HPDE6-E6E7 (cell line): ENCODE data around the gene USP33.
"Not testable (repeated sequence)": the region's sequence is repeated elsewhere in the genome, so short reads cannot be mapped to it uniquely, and the experiment has no call there.

Experiments used
- DNase-seq: peaks from one replicate; pipeline ENCODE4 v3.0.0; 2011; ENCODE audit warnings: missing footprints; ENCODE audit errors: extremely low spot score

Gene USP33

DNA sequence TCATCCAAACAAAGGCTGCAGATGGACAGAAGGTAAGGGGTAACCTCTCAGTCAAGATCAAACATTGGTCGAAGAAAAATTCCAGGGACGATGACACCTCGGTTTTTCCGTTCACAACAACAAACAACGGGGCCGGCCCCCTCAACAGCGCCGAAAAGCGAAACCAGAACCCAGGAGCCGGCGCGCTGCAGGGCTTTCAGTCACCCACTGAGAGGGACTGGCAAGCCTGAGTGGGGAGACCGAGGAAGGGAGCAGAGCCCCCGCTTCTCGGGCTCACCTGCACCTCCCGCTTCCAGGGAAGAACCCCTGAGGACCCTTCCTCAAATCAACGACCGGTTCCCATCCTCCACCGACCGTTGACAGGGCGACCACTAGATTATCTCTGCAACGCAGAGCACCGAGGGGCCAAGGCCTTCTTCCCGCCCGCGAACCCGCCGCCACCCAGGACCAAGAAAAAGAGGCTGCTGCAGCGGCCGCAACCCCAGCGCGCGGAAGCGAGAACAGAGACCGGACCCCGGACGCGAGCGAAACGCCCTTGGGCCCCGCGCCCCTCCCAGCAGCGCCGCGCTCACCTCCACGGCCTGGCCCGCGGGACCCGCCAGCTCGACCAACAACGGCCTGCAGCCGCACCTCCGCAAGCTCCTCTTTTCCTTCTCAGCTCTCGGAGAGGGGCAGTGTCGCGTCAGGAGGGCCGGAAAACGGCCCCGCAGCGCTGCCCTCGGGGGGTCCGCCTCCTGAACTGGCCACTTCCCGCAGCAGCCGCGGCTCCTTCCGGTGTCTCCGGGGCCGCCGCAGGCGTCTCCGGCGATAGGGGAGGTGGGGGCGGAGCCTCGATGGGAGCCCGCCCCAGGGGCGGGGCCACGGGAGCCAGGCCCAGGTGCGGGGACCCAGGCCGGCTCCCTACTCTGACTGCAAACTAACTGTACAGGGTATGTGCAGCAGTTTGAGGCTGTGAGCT, at the start of gene USP33:
Gene USP33 (minus strand): TSS at position 782 of the 958 bp plus-strand sequence. CDS start 18,155 bp downstream, outside the sequence.
- peak; percentile 82 for DNase-seq

DNA sequence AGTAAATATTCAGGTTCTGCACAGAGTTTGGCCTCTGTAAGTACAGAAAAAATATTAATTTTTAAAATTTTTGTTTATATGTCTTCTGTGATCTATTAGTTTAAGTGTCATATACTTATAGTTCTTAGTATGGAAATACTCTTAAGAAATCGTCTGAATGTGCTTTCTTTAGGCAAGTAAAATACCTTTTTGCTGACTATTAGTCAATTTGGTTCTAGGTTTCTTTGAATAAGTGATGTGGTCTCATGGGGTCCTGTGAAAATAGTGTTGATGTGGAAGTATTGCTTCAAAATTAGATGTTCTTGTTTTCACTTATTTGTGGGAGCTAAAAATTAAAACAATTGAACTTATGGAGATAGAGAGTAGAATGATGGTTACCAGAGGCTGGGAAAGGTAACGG, 43.7 kb upstream of the USP33 start:
- DNase-seq: no peak

DNA sequence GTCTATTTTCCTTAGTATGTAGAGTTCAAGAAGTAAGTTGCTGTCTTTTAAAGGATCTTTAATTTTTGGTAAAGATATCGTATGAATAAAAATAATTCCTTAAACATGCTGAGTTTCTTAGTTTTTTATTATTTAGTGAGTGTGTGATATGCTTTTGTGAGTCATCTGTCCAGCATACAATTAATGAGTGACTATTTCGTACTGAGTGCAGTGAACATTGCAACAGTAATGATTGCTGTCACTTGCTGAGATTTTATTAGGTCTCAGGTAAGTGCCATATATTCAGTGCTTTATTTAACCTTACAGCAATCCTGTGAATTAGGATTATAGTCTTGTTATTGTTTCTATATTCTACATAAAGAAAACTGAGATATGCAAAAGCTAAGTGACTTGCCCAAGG, 42.4 kb upstream of the USP33 start:
- no peak for DNase-seq

DNA sequence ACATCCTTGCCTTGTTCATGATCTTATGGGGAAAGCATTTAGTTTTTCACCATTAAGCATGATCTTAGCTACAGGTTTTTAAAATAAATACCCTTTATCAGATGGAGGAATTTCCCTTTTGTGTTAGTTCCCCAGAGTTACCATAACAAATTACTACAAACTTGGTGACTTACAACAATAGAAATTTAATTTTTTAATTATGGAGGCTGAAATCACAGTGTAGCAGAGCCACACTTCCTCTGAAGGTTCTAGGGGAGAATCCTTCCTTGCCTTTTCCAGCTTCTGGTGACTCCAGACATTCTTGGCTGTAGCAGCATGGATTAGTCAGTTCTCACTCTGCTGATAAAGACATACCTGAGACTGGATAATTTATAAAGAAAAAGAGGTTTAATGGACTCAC, 38.3 kb upstream of the USP33 start:
- no peak for DNase-seq

DNA sequence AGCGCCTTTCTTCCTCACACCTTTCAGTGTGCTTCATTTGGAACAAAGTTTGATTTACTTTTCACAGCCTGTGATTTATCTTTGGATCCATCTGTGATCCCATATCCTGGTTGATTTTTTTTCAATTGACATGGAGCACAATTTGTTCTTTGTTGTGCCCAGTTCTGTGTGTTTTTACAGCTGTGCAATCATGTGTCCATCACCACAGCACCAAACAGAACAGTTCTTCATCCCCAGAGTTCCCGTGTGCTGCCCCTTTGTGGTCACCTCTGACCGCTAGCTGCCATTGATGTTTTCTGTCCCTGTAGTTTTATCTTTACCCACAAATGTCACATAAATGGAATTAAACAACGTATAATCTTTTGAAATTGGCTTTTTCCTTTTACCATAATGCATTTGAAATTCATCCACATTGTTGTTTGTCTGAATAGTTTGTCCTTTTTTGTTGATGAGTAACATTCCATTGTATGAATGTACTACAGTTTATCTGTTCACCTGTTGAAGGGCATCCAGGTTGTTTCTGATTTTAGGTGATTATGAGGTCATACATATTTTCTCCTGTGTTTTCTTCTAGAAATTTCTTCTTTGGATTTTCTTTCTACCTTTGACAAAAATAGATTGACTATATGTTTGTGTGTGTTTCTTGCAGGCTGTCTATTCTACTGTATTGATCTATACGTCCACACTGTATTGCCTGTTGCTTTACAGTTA, 37.2 kb upstream of the USP33 start:
- no peak for DNase-seq

DNA sequence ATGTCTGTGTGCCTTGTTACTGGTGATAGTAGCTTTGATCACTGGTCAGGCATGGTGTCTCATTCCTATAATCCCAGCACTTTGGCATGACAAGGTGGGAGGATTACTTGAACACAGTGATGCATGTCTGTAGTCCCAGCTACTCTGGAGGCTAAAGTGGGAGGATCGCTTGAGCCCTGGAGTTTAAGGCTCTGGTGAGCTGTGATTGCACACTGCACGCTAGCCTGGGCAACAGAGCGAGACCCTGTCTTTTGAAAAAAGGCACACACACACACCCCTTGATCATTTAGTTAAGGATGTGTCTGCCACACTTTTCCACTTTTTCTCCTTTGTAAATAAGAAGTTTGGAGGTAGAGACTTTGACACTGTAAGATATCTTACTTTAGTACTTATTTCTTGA, 34.9 kb upstream of the USP33 start:
- no peak for DNase-seq

DNA sequence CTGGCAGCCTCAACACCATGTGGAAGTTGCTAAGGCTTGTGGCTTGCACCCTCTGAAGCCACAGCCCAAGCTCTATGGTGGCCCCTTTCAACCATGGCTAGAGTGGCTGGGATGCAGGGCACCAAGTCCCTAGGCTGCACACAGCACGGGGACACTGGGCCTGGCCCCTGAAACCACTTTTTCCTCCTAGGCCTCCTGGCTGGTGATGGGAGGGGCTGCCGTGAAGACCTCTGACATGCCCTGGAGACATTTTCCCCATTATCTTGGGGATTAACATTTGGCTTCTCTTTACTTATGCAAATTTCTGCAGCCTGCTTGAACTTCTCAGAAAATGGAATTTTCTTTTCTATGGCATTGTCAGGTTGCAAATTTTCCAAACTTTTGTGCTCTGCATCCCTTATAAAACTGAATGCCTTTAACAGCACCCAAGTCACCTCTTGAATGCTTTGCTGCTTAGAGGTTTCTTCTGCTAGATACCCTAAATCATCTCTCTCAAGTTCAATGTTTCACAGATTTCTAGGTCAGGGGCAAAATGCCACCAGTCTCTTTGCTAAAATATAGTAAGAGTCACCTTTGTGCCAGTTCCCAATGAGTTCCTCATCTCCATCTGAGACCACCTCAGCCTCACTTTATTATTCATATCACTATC, 26.6 kb upstream of the USP33 start:
- not testable (repeated sequence) for DNase-seq

DNA sequence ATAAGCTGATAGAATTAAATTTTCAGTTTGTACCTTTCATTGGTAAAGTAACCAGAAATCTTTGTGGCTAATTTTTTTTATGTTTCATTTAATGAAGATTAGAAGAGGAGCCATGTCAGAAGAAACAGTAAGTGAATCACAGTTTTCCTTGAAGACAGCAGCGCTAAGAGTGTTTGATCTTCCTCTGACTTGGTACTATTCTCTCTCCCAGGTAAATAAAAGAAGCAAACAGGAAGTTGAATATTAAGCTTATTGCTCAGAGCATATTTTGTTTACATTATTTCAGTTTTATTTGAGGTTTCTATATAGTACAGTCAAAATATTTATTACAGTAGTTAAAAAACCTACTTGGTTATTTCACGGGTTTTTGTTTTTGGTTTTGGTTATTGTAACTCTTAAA, 23.5 kb upstream of the USP33 start:
- no peak for DNase-seq

DNA sequence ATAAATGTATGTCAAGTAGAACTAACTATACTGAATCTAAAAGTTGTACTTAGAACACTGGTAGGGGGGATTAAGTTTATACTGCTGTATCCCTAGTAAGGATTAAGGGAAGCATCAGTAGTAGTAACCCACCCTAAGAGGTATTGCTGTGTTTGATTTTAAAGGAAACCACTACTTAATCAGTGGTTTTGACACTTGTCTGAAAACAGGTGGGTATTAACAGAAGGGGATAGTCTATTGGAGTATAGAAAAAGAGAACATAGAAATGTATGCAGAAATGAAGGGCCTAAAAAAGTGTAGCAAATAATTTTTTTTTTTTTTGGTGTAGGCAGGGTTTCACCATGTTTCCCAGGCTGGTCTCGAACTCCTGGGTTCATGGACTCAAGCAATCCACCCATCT, 22.0 kb upstream of the USP33 start:
- no peak for DNase-seq

DNA sequence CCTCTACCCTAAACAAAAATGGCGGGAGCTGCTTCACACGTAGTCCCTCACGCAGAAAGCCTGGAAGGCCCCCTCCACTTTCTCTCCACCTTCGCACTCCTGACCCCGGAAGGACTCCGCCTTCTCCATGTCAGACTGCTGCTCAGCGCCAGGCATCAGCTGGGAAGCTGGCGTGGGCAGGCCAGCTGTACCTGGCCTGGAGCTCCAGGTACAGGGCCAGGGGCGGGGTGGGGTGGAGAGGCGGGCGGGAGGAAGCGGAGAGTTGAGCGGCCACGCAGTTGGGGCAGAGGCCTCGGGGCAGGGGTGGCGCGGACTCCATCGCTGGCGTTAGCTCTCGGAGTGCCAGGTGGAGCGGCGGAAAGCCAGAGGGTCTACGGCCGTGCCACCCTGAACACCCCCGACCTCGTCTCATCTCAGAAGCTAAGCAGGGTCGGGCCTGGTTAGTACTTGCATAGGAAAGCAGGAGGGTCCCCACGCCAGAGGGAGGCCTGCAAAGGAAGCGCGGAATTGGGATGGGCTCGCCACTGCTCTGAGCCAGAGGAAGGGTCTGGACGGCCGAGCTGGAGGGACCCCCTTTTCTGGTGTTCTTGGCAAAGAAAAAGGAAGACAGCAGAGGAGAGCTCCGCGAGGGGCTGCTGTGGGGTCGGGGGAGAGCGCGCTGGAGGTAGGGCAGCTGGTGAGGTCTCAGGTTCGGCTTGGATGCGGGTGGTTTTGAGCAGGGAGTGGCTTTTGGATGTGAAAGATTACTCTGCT, 20.1 kb upstream of the USP33 start, which contains the start of gene MIGA1:
Gene MIGA1 (plus strand): TSS at position 121 of the 753 bp plus-strand sequence. CDS start 3,604 bp downstream, outside the sequence.
- peak; percentile 91 for DNase-seq

DNA sequence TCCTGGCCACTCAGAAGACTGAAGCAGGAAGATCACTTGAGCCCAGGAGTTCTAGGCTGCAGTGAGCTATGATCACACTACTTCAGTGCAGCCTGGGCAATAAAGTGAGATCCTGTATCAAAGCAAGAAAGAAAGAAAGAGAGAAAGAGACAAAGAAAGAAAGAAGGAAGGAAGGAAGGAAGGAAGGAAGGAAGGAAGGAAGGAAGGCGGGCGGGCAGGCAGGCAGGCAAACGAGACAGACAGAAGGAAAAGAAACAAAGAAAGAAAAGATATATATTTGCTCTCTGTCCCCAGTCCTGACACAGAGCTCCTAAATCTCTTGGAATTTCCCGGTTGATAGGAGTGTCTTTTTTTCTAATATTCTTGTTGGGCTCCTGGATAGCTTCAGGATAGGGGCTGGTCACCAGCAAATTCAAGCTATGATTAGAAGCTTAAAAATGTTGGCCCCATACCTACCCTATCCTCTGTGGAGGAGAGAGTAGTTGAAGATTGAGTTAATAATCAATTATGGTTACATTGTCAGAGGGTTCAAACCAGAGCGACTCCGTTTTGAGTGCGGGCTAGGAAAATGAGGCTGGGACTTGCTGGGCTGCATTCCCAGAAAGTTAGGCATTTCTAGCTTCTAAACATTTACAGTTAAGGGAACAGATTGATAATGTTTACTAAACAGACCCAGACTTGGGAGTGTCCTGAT, 16.5 kb upstream of the USP33 start:
- DNase-seq: no peak

DNA sequence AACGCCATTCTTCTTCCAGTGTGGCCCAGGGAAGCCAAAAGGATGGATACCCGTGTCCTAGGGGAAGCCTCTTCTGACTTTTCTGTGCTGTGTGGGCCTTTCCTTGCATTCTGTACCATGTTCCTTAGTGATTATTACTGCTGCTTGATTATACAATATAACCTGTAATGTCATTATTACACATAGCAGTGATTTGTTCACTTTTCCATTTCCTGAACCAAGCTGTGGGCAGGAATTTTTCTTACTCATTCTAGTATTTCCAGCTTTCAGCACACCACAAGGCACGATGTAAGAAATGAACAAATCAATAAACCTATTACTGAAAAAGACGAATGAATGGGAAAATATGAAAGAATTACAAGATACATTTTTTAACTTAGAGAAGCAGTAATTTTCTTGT, 8.4 kb upstream of the USP33 start:
- no peak for DNase-seq

DNA sequence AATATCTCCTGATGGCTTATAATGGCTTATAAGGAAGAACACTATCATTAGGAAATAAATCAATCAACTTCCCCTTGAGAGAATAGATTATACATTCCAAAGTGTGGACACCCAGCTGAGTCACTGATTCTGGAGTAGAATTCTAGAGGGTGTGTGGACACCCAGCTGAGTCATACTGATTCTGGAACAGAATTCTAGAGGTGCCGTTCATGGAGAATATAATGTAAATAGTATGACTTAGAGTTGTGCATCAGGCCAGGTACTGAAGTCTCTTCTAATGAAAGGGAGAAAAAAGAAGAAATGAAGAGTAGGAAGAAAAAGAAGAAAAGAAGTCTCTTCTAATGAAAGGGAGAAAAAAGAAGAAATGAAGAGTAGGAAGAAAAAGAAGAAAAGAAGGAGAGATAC, 2.4 kb upstream of the USP33 start:
- DNase-seq: peak; percentile 38

DNA sequence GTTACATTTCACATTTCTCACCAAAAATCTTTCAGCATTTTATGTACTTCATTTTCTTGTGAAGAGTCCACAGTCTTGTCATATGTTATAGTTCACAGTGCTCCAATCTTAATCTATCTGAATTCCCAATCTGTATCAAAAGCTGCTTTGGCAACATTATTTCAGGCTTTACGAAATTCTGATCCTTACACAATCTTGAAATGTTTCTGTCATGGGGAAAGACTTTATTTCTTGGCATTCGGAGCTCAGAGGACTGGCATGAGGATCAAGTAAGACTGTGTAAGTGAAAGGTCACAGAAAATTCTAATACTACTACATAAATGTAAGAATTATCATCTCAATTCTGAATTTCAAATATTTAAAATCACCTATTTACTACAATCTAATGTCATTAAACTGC, 2.0 kb downstream of the USP33 start:
- DNase-seq: no peak

DNA sequence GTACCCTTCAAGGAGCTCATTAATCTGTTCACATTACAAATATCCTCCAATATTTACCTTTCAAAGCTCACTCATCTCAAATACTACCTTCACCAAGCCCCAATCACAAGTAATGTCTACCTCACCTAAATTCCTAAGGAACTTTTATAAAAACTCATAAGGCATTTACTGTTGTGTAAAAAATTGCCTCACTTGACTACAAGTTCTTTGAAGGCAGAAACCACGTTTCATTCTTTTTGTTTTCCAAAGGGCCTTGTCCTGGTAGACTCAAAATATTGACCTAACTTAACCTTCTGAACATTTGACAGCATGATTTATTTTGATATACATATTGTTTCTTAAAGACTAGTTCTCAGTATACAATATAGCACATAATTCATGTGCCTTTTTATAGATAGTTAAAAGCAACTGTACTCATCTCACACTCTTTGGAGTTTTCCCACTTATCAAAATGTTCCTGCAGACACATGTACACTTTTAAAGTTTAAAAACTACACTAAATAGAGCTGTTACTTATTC, 2.5 kb downstream of the USP33 start:
- DNase-seq: no peak

DNA sequence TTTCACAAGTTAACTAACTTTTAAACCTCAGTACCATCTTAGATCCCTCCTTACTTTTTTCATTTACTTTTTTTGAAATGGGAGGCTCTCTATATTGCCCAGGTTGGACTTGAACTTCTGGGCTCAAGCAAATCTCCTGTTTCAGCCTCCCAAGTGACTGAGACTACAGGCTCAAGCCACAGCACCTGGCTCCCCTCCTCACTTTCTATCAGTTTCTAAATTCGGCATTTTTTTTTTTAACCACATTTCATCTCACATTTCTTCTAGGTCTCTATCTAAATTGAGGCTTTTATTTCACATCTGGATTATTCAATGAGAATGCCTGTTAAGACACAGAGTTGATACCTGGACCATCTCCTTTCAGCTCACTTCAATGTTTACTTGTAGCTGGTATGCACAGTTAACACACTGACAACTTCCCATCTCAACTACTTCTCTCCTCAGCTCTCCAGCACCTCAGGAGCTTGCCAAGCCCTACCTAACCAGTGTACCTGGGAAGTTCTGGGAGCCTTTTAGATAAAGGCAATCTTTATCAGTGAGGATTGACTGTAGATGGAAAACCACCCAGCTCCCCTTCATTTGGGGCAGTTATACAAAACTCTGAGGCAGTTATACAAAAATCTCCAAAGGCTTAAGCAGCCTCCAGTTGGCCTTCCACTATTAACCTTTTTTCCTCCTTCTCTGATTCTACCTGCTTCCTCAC, 3.4 kb downstream of the USP33 start:
- no peak for DNase-seq

DNA sequence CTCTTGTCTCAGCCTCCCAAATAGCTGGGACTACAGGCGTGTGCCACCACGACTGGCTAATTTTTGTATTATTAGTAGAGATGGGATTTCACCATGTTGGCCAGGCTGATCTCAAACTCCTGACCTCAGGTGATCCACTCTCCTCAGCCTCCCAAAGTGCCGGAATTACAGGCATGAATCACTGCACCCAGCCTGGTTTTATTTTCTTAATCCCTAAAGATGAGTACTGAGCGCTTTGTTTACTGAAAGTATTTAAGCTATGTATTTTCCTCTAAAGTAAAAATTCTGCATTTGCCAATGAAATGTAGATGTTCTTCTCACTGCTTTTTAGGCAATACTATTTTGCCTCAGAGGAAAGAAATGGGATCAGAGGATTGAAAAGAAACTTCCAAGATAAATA, 10.2 kb downstream of the USP33 start:
- DNase-seq: not testable (repeated sequence)

DNA sequence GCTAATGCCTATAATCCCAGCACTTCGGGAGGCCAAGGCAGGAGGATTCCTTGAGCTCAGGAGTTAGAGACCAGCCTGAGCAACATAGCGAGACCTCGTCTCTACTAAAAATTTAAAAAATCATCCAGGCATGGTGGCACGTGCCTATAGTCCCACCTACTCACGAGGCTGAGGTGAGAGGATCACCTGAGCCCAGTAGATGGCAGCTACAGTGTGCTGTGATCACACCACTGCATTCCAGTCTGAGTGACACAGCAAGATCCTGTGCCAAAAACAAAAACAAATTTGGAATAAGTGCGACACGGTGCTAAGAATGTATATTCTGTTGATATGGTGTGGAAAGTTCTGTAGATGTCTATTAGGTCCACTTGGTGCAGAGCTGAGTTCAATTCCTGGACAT, 15.1 kb downstream of the USP33 start:
- no peak for DNase-seq

DNA sequence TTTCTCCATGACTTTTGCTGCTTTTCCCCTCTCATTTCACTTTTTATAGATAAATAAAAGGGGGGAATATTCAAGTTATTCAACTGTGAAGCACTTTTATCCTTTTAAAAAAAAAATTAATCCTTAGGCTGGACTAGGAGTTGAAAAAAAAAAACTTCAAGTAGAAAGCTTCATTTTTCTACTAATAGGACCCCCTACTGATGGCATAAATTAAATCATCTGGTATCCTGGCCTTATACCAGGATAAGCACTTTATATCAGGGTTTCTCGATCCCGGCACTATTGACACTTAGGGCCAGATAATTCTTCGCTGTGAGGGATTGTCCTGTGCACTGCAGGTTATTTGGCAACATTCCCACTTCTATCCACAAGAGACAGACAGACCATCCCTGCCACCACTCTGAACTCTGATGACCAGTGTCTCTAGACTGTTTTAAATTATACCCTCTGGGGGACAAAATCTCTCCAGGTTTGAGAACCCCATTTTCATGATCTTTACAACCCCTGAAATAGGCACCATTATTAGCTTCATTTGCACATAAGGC, 17.6 kb downstream of the USP33 start:
- DNase-seq: no peak

DNA sequence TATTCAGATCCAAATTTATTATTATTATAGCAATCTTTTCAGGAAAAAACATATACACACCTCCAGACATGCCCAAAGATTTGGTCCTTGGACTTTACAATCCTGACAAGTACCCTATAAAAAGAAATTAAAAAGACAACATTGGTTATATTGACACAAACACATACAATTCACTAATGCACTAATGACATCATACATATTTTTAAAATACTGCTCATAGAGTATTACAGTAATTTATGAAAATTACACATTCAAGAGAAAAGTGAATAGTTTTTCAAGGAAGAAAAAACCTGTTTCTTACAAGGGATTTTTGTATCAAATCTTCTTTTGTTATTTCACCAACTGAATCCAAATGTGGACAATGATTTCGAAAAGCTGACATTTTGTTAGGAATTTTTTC, 18.3 kb downstream of the USP33 start:
- DNase-seq: no peak
